HG02884 (cell line): ENCODE data around the gene VAPB.
"Not testable (repeated sequence)": the region's sequence is repeated elsewhere in the genome, so short reads cannot be mapped to it uniquely, and the experiment has no call there.

ENCODE experiments used
- ATAC-seq: cut with Tn5 transposase; IDR thresholded peaks from one replicate; pipeline ENCODE4 v1.9.1; 2021; ENCODE audit warnings: mild to moderate bottlenecking, moderate library complexity; ENCODE audit not compliant: unreplicated experiment

Gene VAPB

GRCh38 chr20:58406422-58407001 is 17.5 kb downstream of the VAPB start:
- ATAC-seq: no peak

DNA sequence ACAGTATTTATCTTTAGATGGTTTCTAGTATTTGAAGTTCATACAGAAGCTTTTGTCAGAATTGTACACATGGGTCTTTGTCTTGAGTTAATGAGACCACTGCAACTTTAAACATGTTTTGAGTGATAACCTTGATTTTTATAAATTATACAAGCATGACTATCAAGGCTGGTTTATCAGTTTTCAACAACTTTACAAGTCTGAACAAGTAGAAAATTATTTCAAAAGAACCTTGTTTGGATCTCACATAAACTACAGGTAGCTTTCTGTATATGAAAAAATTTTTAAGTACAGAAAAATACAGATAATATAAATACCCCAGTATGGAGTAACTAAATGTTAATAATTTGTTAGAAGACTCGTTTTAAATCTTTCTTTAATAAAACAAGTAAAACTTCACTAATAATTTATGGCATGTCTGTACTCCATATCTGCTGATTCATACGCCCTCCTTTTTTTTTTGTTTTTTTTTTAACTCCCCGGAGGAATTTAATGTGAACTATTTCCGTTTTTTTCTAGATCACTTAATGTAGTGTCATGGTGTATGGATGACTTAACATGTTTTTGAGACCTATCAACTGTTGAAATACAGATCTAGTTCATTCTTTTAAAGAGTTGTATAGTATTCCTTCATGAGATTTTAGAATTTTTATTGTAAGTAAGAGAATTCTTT is 18.3 kb downstream of the VAPB start:
- no peak for ATAC-seq

DNA sequence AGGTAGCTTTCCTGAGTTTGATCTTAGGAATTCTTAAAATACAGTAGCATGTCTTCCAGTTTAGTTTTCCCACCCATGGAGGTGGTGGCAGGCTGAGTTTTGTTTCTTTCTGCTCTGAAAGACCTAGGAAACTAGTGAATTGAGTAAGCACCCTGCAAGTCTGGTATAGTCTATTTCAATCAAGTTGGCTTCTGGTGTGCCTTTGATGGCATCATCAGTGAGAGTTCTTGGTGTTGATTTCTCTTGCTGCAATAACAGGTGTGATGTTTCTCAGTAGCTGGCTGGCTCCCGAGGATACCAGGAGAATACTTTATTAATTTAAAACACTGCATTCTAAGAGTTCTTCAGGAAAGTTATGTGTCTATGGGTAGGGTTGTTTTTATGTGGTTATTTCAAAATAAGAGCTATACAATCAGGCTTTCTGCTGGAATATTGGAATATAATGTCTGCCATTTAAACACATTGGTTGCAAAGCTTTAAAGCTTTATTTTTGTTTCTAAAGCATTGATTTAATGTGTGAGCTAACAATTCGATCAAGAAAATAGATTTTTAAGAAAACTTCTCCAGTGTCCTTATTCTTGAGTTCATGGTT is 19.0 kb downstream of the VAPB start:
- peak; percentile 59 for ATAC-seq

DNA sequence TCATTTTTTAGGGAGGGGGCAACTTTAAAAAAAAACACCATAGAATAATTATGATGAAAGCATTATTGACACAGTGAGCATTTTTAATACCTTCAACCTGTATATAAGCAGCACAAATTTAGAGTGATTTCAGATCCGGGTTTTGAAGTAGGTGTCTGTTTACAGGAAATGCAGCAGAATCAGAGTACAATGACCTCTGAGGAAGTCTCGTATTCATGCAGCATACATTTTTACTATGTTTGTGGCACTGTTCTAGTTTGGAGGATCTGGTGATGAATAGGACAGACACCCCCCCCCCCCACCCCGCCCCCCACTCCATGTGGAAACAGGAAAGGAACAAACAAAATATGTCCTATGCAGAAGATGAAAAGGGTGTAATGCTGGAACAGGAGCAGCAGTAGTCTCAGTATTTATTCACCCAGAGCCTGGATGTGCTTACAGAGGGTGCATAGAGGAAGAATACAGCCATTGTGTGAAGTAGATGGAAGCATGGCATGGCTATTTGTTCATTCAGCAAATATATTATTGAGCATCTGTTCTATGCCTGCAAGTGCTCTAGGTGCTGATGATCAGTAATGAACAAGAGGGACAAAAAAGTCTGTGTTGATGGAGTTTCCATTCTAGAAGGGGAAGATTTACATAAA is 19.7 kb downstream of the VAPB start:
- ATAC-seq: no peak

GRCh38 chr20:58414216-58414615 is 25.2 kb downstream of the VAPB start:
- not testable (repeated sequence) for ATAC-seq

- ATAC-seq: not testable (repeated sequence)
These were observed 25.8 kb downstream of the VAPB start for GRCh38 chr20:58414786-58415185.

- ATAC-seq: no peak
These were observed 27.0 kb downstream of the VAPB start for GRCh38 chr20:58416057-58416456.

DNA sequence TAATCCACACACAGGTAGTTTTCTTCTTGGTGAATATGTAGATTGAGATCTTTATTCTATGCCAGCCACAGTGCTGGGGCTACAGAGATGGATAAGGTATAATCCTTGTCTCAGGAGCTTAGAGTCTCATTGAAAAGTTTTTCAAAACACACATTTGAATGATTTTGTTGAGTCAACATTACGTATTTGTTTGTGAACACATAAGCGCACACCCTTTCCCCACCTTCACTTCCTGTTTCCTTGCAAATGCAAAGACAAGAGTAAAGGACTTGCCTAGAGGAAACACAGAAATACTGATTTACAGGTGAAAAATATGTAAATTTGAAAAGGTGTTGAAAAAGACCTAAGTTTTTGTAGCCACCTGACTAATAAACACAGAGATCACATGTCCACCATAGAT is 27.8 kb downstream of the VAPB start:
- no peak for ATAC-seq

DNA sequence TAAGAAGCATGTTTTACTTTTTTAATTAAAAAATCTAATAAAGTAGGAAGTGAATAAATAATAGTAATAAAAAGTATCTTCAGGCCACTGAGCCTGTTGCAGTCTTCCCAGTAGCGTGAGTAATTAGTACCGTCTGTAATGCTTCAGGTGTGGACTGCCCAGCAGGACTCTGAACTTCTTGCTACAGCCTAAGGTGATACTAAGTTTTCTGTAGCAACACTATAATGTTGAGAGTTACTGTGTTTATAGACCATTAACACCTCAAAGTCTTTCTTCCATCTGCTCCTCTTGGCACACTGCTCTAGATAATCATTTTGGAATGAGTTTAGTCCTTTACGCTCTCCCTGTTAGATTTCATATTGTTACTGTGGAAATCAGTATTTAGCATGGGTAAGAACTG is 28.4 kb downstream of the VAPB start:
- ATAC-seq: no peak

DNA sequence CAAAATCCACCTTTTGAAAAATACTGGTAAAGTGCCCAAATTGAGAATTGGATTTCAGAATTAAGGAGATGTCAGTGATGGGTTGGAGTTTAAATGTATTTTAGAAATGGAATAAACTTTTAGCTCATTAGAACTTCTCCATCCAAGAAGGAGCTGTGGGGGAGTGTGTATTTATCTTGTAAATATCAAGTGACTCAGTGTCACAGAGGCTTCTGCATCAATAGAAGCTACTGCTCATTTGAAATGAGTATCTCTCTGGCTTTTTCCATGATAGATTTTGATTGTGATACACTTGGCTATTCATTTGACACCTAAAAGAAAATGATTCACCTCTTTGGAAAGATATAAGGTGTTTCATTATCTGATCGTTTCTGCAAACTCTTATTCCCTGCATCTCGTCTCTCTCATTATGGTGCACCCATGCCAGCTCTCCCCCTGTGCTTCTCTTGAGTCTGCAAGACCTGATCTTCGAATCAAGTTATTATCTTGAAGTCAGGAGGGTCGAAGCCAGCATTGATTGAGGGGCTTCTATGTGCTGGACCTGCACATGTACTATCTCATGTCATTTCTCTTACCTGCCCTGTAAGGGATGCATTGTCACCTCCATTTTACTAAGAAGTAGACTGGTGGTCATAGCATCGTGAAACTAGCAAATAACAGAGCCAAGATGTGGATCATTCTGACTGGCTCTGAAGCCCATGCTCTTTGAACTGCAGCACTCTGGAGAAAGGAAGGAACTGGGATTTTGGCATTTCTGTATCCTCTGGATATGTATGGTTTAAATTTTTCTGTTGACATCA is 30.1 kb downstream of the VAPB start:
- no peak for ATAC-seq

DNA sequence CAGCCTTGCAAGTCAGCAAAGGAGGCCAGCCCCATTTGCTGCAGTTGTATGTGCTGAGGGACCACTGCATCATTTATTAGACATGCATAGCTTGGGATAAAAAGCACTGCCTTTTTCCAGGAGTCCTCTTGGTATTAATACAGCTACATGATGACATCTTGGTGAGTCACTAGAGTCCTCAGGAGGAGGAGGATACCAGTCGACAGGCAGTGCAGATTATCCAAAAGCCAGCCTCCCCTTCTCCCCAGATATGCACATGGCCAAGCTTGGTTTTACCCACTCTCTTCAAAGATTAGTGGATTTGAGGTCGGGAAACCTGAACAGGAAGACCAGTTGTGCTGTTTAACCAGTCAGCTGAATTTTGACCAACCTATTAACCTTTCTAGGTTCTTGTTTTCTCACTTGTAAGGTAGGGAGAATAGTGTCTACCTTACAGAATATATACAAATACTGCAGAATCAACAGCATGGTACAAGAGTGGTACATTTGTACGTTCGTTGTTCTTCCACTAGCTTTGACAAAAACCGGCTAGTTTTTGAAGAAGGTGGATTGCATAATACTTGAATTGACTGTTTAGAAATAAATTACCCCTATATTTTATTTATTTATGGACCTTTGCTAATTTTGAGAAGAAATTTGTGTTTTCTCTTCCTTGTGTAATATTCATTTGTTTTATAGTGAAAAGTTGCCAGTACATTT is 31.9 kb downstream of the VAPB start:
- no peak for ATAC-seq

GRCh38 chr20:58421497-58421850 is 32.4 kb downstream of the VAPB start:
- no peak for ATAC-seq

- no peak for ATAC-seq
These were observed 35.4 kb downstream of the VAPB start for GRCh38 chr20:58424218-58424969.

- not testable (repeated sequence) for ATAC-seq
These were observed 38.5 kb downstream of the VAPB start for GRCh38 chr20:58427571-58427970.

- no peak for ATAC-seq
These were observed 39.3 kb downstream of the VAPB start for GRCh38 chr20:58428364-58428763.

DNA sequence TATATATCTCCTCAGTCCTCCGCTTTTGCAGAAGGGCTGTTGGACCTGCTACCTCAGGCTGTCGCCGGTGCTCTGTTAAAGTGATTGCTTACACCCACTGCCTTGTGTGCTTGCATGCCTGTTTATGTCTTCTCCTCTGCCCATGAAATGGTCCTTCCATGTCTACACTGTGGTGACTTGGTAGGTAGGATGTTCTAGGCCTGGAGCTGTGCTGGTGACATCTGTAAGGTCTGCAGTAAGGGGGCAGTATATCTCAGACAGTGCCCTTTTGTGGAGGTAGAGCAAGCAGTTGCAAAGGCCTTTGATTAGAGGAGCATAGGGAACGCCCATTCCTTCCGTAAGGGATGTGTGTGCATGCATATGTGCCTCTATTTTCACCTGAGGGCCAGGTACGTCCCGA is 40.3 kb downstream of the VAPB start:
- ATAC-seq: no peak

DNA sequence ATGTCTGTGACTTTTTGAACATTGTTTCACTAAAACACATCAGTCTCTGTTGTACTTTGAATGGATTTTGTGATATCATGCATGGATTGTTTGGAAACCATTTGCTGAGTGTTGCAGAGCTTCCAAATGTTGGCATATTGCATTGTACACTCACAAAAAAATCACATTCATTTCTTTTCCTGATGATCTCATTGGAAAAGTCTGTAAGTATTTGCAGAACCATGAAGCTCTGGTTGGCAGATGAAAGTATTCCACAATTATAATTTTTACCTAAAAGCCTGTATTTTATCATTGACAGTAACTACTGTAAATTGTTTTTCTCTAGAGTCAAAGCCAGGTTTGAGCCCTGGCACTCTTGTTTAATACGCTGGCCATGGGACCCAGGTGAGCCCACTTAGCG is 42.1 kb downstream of the VAPB start:
- no peak for ATAC-seq

- no peak for ATAC-seq
These were observed 43.3 kb downstream of the VAPB start for GRCh38 chr20:58432186-58432954.

- no peak for ATAC-seq
These were observed 44.1 kb downstream of the VAPB start for GRCh38 chr20:58433029-58433647.
